ENCODE data around the gene ISX. TPM values are rescaled to one million over a fixed set of nuclear protein-coding genes. Genes with fewer than 3 reads are reported as not detected.

Gene ISX
- total RNA-seq, 1 experiment from 2014 or later = not detected

GRCh38 chr22:35116269-35116668 lies 50.3 kb downstream of the ISX start:
- Mint-ChIP-seq H3K4me1 (peaks cover 4% of the 10 kb centered on the region; the same call in 1 of the 2 replicates), H3K27me3 (ENCODE audit: low read depth) (no peaks in the 10 kb centered on the region; the same call in 1 of the 2 replicates), H3K4me3 (no peak overlapping the region), H3K36me3 (no peaks in the 10 kb centered on the region), H3K9me3 (no peaks in the 10 kb centered on the region), H3K27ac (no peak overlapping the region)
- ChIA-PET POLR2A (interaction anchor here (0.5 kb wide), 1 partner anchor 693 kb away, joined by 4 read pairs; no protein-coding TSS in a partner anchor), CTCF (interaction anchor here (1.8 kb wide), 1 partner anchor 34 kb away, joined by 8 read pairs; no protein-coding TSS in a partner anchor)
- DNase-seq (ENCODE audit: low spot score) (no peak), ATAC-seq (no peak)
- TF ChIP-seq NR1H2 (CRISPR knock-in tag; IDR thresholded peaks at IDR 0.05) = no peak
- TF ChIP-seq ZMAT4 (CRISPR knock-in tag; IDR thresholded peaks at IDR 0.05) = no peak
- TF ChIP-seq NFATC4 (CRISPR knock-in tag; IDR thresholded peaks at IDR 0.05) = no peak
- TF ChIP-seq, protein P1, sequence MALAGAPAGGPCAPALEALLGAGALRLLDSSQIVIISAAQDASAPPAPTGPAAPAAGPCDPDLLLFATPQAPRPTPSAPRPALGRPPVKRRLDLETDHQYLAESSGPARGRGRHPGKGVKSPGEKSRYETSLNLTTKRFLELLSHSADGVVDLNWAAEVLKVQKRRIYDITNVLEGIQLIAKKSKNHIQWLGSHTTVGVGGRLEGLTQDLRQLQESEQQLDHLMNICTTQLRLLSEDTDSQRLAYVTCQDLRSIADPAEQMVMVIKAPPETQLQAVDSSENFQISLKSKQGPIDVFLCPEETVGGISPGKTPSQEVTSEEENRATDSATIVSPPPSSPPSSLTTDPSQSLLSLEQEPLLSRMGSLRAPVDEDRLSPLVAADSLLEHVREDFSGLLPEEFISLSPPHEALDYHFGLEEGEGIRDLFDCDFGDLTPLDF (CRISPR knock-in tag; IDR thresholded peaks at IDR 0.05) = no peak
- TF ChIP-seq, protein P2, sequence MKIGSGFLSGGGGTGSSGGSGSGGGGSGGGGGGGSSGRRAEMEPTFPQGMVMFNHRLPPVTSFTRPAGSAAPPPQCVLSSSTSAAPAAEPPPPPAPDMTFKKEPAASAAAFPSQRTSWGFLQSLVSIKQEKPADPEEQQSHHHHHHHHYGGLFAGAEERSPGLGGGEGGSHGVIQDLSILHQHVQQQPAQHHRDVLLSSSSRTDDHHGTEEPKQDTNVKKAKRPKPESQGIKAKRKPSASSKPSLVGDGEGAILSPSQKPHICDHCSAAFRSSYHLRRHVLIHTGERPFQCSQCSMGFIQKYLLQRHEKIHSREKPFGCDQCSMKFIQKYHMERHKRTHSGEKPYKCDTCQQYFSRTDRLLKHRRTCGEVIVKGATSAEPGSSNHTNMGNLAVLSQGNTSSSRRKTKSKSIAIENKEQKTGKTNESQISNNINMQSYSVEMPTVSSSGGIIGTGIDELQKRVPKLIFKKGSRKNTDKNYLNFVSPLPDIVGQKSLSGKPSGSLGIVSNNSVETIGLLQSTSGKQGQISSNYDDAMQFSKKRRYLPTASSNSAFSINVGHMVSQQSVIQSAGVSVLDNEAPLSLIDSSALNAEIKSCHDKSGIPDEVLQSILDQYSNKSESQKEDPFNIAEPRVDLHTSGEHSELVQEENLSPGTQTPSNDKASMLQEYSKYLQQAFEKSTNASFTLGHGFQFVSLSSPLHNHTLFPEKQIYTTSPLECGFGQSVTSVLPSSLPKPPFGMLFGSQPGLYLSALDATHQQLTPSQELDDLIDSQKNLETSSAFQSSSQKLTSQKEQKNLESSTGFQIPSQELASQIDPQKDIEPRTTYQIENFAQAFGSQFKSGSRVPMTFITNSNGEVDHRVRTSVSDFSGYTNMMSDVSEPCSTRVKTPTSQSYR (CRISPR knock-in tag; IDR thresholded peaks at IDR 0.05) = no peak
- no peak for TF ChIP-seq FOXP1 (CRISPR knock-in tag; IDR thresholded peaks at IDR 0.05; ENCODE audit: borderline replicate concordance)
- TF ChIP-seq ZNF396 (CRISPR knock-in tag; IDR thresholded peaks at IDR 0.05; ENCODE audit: borderline replicate concordance) = no peak
- TF ChIP-seq ZSCAN18 (CRISPR knock-in tag; IDR thresholded peaks at IDR 0.05) = no peak
- TF ChIP-seq, protein P3, sequence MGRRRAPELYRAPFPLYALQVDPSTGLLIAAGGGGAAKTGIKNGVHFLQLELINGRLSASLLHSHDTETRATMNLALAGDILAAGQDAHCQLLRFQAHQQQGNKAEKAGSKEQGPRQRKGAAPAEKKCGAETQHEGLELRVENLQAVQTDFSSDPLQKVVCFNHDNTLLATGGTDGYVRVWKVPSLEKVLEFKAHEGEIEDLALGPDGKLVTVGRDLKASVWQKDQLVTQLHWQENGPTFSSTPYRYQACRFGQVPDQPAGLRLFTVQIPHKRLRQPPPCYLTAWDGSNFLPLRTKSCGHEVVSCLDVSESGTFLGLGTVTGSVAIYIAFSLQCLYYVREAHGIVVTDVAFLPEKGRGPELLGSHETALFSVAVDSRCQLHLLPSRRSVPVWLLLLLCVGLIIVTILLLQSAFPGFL (CRISPR knock-in tag; IDR thresholded peaks at IDR 0.05; ENCODE audit: borderline replicate concordance) = no peak
- TF ChIP-seq, protein P4, sequence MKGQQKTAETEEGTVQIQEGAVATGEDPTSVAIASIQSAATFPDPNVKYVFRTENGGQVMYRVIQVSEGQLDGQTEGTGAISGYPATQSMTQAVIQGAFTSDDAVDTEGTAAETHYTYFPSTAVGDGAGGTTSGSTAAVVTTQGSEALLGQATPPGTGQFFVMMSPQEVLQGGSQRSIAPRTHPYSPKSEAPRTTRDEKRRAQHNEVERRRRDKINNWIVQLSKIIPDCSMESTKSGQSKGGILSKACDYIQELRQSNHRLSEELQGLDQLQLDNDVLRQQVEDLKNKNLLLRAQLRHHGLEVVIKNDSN (CRISPR knock-in tag; IDR thresholded peaks at IDR 0.05) = no peak
- TF ChIP-seq IRF1 (CRISPR knock-in tag; IDR thresholded peaks at IDR 0.05) = no peak
- no peak for TF ChIP-seq MAX (CRISPR knock-in tag; IDR thresholded peaks at IDR 0.05)
- TF ChIP-seq, protein P5, sequence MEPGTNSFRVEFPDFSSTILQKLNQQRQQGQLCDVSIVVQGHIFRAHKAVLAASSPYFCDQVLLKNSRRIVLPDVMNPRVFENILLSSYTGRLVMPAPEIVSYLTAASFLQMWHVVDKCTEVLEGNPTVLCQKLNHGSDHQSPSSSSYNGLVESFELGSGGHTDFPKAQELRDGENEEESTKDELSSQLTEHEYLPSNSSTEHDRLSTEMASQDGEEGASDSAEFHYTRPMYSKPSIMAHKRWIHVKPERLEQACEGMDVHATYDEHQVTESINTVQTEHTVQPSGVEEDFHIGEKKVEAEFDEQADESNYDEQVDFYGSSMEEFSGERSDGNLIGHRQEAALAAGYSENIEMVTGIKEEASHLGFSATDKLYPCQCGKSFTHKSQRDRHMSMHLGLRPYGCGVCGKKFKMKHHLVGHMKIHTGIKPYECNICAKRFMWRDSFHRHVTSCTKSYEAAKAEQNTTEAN (CRISPR knock-in tag; IDR thresholded peaks at IDR 0.05) = no peak
- TF ChIP-seq SMAD3 (CRISPR knock-in tag; IDR thresholded peaks at IDR 0.05; ENCODE audit: borderline replicate concordance) = no peak
- TF ChIP-seq, protein P6, sequence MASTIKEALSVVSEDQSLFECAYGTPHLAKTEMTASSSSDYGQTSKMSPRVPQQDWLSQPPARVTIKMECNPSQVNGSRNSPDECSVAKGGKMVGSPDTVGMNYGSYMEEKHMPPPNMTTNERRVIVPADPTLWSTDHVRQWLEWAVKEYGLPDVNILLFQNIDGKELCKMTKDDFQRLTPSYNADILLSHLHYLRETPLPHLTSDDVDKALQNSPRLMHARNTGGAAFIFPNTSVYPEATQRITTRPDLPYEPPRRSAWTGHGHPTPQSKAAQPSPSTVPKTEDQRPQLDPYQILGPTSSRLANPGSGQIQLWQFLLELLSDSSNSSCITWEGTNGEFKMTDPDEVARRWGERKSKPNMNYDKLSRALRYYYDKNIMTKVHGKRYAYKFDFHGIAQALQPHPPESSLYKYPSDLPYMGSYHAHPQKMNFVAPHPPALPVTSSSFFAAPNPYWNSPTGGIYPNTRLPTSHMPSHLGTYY (CRISPR knock-in tag; IDR thresholded peaks at IDR 0.05) = no peak
- TF ChIP-seq, protein P7, sequence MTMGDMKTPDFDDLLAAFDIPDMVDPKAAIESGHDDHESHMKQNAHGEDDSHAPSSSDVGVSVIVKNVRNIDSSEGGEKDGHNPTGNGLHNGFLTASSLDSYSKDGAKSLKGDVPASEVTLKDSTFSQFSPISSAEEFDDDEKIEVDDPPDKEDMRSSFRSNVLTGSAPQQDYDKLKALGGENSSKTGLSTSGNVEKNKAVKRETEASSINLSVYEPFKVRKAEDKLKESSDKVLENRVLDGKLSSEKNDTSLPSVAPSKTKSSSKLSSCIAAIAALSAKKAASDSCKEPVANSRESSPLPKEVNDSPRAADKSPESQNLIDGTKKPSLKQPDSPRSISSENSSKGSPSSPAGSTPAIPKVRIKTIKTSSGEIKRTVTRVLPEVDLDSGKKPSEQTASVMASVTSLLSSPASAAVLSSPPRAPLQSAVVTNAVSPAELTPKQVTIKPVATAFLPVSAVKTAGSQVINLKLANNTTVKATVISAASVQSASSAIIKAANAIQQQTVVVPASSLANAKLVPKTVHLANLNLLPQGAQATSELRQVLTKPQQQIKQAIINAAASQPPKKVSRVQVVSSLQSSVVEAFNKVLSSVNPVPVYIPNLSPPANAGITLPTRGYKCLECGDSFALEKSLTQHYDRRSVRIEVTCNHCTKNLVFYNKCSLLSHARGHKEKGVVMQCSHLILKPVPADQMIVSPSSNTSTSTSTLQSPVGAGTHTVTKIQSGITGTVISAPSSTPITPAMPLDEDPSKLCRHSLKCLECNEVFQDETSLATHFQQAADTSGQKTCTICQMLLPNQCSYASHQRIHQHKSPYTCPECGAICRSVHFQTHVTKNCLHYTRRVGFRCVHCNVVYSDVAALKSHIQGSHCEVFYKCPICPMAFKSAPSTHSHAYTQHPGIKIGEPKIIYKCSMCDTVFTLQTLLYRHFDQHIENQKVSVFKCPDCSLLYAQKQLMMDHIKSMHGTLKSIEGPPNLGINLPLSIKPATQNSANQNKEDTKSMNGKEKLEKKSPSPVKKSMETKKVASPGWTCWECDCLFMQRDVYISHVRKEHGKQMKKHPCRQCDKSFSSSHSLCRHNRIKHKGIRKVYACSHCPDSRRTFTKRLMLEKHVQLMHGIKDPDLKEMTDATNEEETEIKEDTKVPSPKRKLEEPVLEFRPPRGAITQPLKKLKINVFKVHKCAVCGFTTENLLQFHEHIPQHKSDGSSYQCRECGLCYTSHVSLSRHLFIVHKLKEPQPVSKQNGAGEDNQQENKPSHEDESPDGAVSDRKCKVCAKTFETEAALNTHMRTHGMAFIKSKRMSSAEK (CRISPR knock-in tag; IDR thresholded peaks at IDR 0.05; ENCODE audit: borderline replicate concordance) = no peak
- TF ChIP-seq FOXJ3 (CRISPR knock-in tag; IDR thresholded peaks at IDR 0.05; ENCODE audit: borderline replicate concordance) = no peak
- TF ChIP-seq JUN (CRISPR knock-in tag; IDR thresholded peaks at IDR 0.05) = no peak

Data from WTC11 (cell line).